B cell (primary cell): ENCODE measurements around the gene ZSCAN4. TPM values are rescaled to one million over a fixed set of nuclear protein-coding genes. Genes with fewer than 3 reads are reported as not detected.

Source experiments
- ATAC-seq: fragments of 200-7000 bp; cut with Tn5 transposase; one replicate; pipeline ENCODE4 v1.10.0; 2021; ENCODE audit warnings: low read depth, mild to moderate bottlenecking, moderate number of reproducible peaks, moderate library complexity
- CTCF ChIA-PET: fragments of 350-600 bp; sonication (Branson Sonifier 250); formaldehyde crosslinking; loops from one replicate; lab custom pipeline; 2021; ENCODE audit warnings: antibody characterized with exemption, inconsistent platforms; lab: Charles Lee
- POLR2A ChIA-PET: fragments of 350-600 bp; sonication (Branson Sonifier 250); formaldehyde crosslinking; loops from one replicate; lab custom pipeline; 2021; ENCODE audit warnings: antibody characterized with exemption; lab: Charles Lee
- DNase-seq: peaks from one replicate; pipeline ENCODE4 v3.0.0; 2013
- H2AFZ ChIP-seq: 2 replicates; pipeline ENCODE4 v1.6.1; 2012; ENCODE audit warnings: mild to moderate bottlenecking, low read depth, low read length; ENCODE audit not compliant: insufficient read depth, poor library complexity, severe bottlenecking
- H3K27ac ChIP-seq, 2 donors: 1 replicate in 1 of 2; 2 replicates in 1 of 2; pipeline ENCODE4 v1.5.1; 2012 to 2013; ENCODE audit warnings: low read length in 2 of 2, mild to moderate bottlenecking in 2 of 2, moderate library complexity in 1 of 2
- H3K27me3 ChIP-seq, 4 experiments: fragments of 200-600 bp in 1 of 4; sonication (generic) in 1 of 4; replicated peaks in 1 of 4; 1 replicate in 2 of 4; 2 replicates in 2 of 4; pipeline versions ENCODE4 v1.6.1 to v1.7.0; 2013 to 2016; ENCODE audit warnings: low read length in 3 of 4, mild to moderate bottlenecking in 2 of 4, mixed read lengths in 1 of 4, moderate library complexity in 1 of 4; ENCODE audit not compliant: insufficient read depth in 4 of 4, control insufficient read depth in 3 of 4; ENCODE audit errors: control extremely low read depth in 1 of 4
- H3K36me3 ChIP-seq, 2 experiments: replicated peaks in 1 of 2; 1 replicate in 1 of 2; 2 replicates in 1 of 2; pipeline versions ENCODE4 v1.6.1 to v1.7.1; 2013; ENCODE audit warnings: low read length in 1 of 2; ENCODE audit not compliant: insufficient read depth in 2 of 2, control insufficient read depth in 1 of 2; ENCODE audit errors: control extremely low read depth in 1 of 2, extremely low read depth in 1 of 2
- H3K4me1 ChIP-seq, 2 donors: fragments of 200-600 bp in 1 of 2; sonication (generic) in 1 of 2; 1 replicate in 1 of 2; 2 replicates in 1 of 2; pipeline versions ENCODE4 v1.5.1 to v1.6.1; 2013 to 2017; ENCODE audit warnings: low read length in 2 of 2; ENCODE audit not compliant: control insufficient read depth in 2 of 2, insufficient read depth in 2 of 2
- H3K4me2 ChIP-seq: replicated peaks from 2 replicates; pipeline ENCODE3; 2012; ENCODE audit warnings: mild to moderate bottlenecking, low read depth, low read length; ENCODE audit not compliant: poor library complexity, severe bottlenecking
- H3K4me3 ChIP-seq, 5 experiments: fragments of 200-600 bp in 1 of 5; sonication (generic) in 1 of 5; 1 replicate in 3 of 5; 2 replicates in 2 of 5; pipeline versions ENCODE4 v1.5.1 to v1.7.0; 2011 to 2016; ENCODE audit warnings: low read length in 4 of 5, mild to moderate bottlenecking in 4 of 5, low read depth in 2 of 5, control low read depth in 1 of 5, moderate library complexity in 1 of 5; ENCODE audit not compliant: insufficient read depth in 1 of 5; ENCODE audit errors: control extremely low read depth in 1 of 5, extremely low read depth in 1 of 5
- H3K79me2 ChIP-seq: fragments of 200-600 bp; sonication (generic); one replicate; pipeline ENCODE4 v1.6.0; 2016; ENCODE audit warnings: low read length; ENCODE audit not compliant: control insufficient read depth, insufficient read depth
- H3K9ac ChIP-seq: fragments of 200-600 bp; sonication (generic); 2 replicates; pipeline ENCODE4 v1.6.1; 2017; ENCODE audit warnings: mild to moderate bottlenecking, low read length, moderate library complexity
- H3K9me3 ChIP-seq, 3 donors: one replicate each; pipeline versions ENCODE4 v1.6.1 to v1.7.1; 2013; ENCODE audit warnings: low read length in 2 of 3; ENCODE audit not compliant: control insufficient read depth in 2 of 3, insufficient read depth in 1 of 3; ENCODE audit errors: control extremely low read depth in 1 of 3
- H4K20me1 ChIP-seq: 2 replicates; pipeline ENCODE4 v1.6.0; 2012; ENCODE audit warnings: mild to moderate bottlenecking, low read length; ENCODE audit not compliant: insufficient read depth, control insufficient read depth, poor library complexity, severe bottlenecking
- H3K27ac Mint-ChIP-seq: one replicate; pipeline ENCODE4 v1.8.0; 2021; ENCODE audit warnings: mixed read lengths
- H3K27me3 Mint-ChIP-seq: one replicate; pipeline ENCODE4 v1.8.0; 2021; ENCODE audit warnings: mixed read lengths
- H3K4me1 Mint-ChIP-seq: one replicate; pipeline ENCODE4 v1.8.0; 2021; ENCODE audit warnings: mixed read lengths
- H3K4me3 Mint-ChIP-seq: one replicate; pipeline ENCODE4 v1.8.0; 2021; ENCODE audit warnings: mixed read lengths
- H3K9me3 Mint-ChIP-seq: one replicate; pipeline ENCODE4 v1.8.0; 2022; ENCODE audit warnings: mixed read lengths; ENCODE audit not compliant: insufficient read depth
- EZH2 ChIP-seq: IDR thresholded peaks from 2 replicates; pipeline ENCODE4 v1.6.1; 2012; ENCODE audit warnings: borderline replicate concordance, low read depth, mild to moderate bottlenecking, moderate library complexity, low read length; ENCODE audit not compliant: insufficient read depth, poor library complexity, severe bottlenecking
- WGBS: methylation state at CpG from one replicate; pipeline ENCODE4 v1.1.5; 2013; ENCODE audit warnings: missing lambda C conversion rate; ENCODE audit not compliant: insufficient coverage; 5-methylcytosine and 5-hydroxymethylcytosine counted together
- intact Hi-C: fragments of 100-400 bp; cut with micrococcal nuclease; formaldehyde crosslinking; loops from one replicate; pipeline ENCODE4 v1.10.0; 2022
- polyA plus RNA-seq: library from polyadenylated mRNA; depleted of rRNA; stranded (reverse); fragments of >200 nt; gene quantifications from 2 replicates; pipeline ENCODE4 v1.2.3, GENCODE V29; 2012
- total RNA-seq, 2 donors: library from RNA; stranded (reverse); fragments of 120-200 nt in 1 of 2; gene quantifications; 1 replicate in 1 of 2; 2 replicates in 1 of 2; pipeline versions ENCODE4 v1.2.3 to v1.2.4, GENCODE V29; 2013 to 2022
- TF ChIP-seq, protein P1 (sequence below): fragments of 200-600 bp; IDR thresholded peaks from one replicate; pipeline ENCODE4 v1.8.0; 2022; ENCODE audit warnings: antibody characterized with exemption, mild to moderate bottlenecking

The ZSCAN4 gene
- total and polyA plus RNA-seq, 2 donors (not counting 1 experiment from before 2014, with no cell fraction given): not detected

DNA sequence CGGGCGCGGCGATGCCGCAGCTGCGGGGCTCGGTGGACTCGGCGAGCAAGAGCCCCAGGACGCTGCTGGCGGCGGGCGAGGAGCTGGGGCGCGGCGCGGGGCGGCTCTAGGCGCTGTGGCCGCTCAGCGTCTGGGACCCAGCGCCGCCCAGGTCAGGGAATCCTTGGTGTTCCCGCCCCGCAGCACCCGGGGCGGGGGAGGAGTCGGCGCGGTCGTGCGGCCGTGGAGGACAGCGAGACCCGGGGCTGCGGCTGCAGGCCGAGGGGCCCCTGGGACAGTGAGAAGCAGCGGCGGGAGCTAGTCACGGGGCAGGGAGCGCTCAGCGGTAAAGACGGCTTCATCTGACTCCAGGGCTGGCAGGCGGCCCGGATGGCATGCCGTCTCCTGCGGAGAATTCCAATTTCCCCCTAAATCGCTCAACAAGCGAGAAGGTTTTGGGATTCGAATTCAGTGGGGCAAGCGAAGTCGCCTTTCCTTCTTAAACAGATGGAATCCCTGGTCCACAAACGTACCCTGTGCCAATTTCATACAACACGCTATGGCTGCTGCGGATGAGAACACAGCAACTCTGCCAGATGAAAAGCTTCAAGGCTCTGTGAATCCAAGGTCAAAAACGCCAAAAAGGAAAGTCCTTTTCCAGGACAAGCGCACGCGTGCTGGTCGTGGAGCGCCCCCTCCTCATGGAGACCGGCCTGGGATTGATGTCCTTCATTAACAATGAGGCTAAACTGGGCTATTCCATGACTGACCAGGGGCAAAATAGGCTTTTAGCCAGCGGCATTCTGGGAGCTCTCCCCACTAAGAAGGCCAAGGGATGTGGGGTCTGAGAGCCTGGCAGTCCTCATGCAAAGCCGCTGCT is 4.2 kb upstream of the ZSCAN4 start:
- Histone ChIP-seq H3K27me3 (peaks cover 0 to 51% (median 16%) of the 10 kb centered on the region in 4 experiments), H3K79me2 (no peaks in the 10 kb centered on the region), H3K9ac (peak overlapping the region; percentile 57), H3K4me1 (peaks cover 9 to 13% of the 10 kb centered on the region in 2 donors), H4K20me1 (no peaks in the 10 kb centered on the region), H3K27ac (no peak overlapping the region), H3K36me3 (no peaks in the 10 kb centered on the region), H3K9me3 (peaks cover 0 to 3% (median 1%) of the 10 kb centered on the region in 3 donors), H3K4me2 (peak overlapping the region; percentile 87), H2AFZ (peak overlapping the region; percentile 75), H3K4me3 (peak overlapping the region in 4 of 5 experiments; percentile 4 to 64 (median 42))
- CTCF ChIA-PET: no interaction called here
- 5% methylated on average over 62 of the region's 64 CpGs for WGBS
- intact Hi-C loops: no loop called here
- Mint-ChIP-seq H3K9me3 (no peaks in the 10 kb centered on the region), H3K4me1 (peaks cover 13% of the 10 kb centered on the region), H3K27me3 (peaks cover 32% of the 10 kb centered on the region), H3K4me3 (peak overlapping the region; percentile 73), H3K27ac (no peak overlapping the region)
- peak; percentile 45 for ATAC-seq
- TF ChIP-seq EZH2: no peak
- TF ChIP-seq, protein P1, sequence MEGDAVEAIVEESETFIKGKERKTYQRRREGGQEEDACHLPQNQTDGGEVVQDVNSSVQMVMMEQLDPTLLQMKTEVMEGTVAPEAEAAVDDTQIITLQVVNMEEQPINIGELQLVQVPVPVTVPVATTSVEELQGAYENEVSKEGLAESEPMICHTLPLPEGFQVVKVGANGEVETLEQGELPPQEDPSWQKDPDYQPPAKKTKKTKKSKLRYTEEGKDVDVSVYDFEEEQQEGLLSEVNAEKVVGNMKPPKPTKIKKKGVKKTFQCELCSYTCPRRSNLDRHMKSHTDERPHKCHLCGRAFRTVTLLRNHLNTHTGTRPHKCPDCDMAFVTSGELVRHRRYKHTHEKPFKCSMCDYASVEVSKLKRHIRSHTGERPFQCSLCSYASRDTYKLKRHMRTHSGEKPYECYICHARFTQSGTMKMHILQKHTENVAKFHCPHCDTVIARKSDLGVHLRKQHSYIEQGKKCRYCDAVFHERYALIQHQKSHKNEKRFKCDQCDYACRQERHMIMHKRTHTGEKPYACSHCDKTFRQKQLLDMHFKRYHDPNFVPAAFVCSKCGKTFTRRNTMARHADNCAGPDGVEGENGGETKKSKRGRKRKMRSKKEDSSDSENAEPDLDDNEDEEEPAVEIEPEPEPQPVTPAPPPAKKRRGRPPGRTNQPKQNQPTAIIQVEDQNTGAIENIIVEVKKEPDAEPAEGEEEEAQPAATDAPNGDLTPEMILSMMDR: no peak
- DNase-seq: peak; percentile 51
- POLR2A ChIA-PET: interaction anchor here (0.6 kb wide), 1 partner anchor 58 kb away, joined by 3 read pairs; no protein-coding TSS in a partner anchor

DNA sequence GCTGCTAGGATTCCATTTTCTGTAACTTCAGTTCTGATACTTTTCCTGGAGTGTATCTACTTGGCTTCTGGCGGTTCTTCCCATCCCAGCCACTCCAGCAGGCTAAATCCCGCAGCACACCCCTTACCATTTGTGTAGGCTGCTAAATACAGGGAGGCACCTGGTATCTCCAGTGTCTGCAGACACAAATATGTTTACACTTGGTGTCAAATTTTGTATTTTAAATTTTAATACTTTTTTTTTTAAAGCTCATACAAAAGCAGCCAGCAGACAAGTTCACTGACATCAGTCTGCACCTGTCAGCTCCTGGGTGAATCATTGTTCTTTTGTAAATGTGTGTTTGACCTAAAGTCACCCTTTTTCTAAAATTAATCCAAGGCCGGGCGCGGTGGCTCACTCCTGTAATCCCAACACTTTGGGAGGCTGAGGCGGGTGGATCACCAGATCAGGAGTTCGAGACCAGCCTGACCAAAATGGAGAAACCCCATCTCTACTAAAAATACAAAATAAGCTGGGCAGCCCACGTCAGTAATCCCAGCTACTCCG is 3.4 kb upstream of the ZSCAN4 start:
- Histone ChIP-seq H3K9me3 (peaks cover 0 to 3% (median 1%) of the 10 kb centered on the region in 3 donors), H3K4me3 (no peak overlapping the region), H3K4me2 (no peak overlapping the region), H3K9ac (no peak overlapping the region), H3K27ac (no peak overlapping the region), H2AFZ (no peak overlapping the region), H4K20me1 (no peaks in the 10 kb centered on the region), H3K79me2 (no peaks in the 10 kb centered on the region), H3K27me3 (peaks cover 0 to 47% (median 16%) of the 10 kb centered on the region in 4 experiments), H3K4me1 (peaks cover 9 to 13% of the 10 kb centered on the region in 2 donors), H3K36me3 (no peaks in the 10 kb centered on the region)
- ChIA-PET POLR2A (no interaction called here), CTCF (no interaction called here)
- intact Hi-C loops: no loop called here
- DNase-seq (no peak), ATAC-seq (no peak)
- TF ChIP-seq, protein P1: no peak
- no peak for TF ChIP-seq EZH2
- Mint-ChIP-seq H3K4me3 (peak overlapping the region; percentile 73), H3K27me3 (peaks cover 30% of the 10 kb centered on the region), H3K4me1 (peaks cover 13% of the 10 kb centered on the region), H3K27ac (no peak overlapping the region), H3K9me3 (no peaks in the 10 kb centered on the region)
- WGBS: 100% methylated on average over 8 of the region's 9 CpGs
